Brain microvascular endothelial cell (primary cell): Measurements from ENCODE around the gene LTBP1.
A peak's percentile ranks its signal among the peaks of the same experiment; 100 is the strongest.

Source experiments
- DNase-seq: peaks from one replicate; pipeline ENCODE4 v3.0.0-alpha.2; 2020
- H3K27ac ChIP-seq: fragments of 250-450 bp; sonication (Bioruptor Pico); 2 replicates; pipeline ENCODE4 v1.5.1; 2020; ENCODE audit warnings: mild to moderate bottlenecking, moderate library complexity
- H3K27me3 ChIP-seq: fragments of 250-450 bp; sonication (Bioruptor Pico); replicated peaks from 2 replicates; pipeline ENCODE4 v1.5.1; 2020; ENCODE audit warnings: mild to moderate bottlenecking
- H3K36me3 ChIP-seq: fragments of 250-450 bp; sonication (Bioruptor Pico); replicated peaks from 2 replicates; pipeline ENCODE4 v1.5.1; 2020; ENCODE audit warnings: mild to moderate bottlenecking
- H3K4me3 ChIP-seq: 2 replicates; pipeline ENCODE4 v1.5.1; 2011; ENCODE audit warnings: low read depth, mild to moderate bottlenecking, control low read depth, low read length, moderate library complexity
- in situ Hi-C: cut with HindIII; loops from 2 replicates; pipeline ENCODE4 v1.10.0; 2017; ENCODE audit warnings: low sequenced_read_pairs, low pct_ligation_motif_present
- TF ChIP-seq, protein P1 (sequence below): IDR thresholded peaks from 2 replicates; pipeline ENCODE4 v1.5.1; 2011; ENCODE audit warnings: low read depth, mild to moderate bottlenecking, moderate library complexity, low read length, control low read depth, inconsistent platforms; ENCODE audit errors: missing control alignments

The LTBP1 gene

GRCh38 chr2:32931519-32931918 lies 15.2 kb upstream of the LTBP1 start:
- no peak for DNase-seq
- no peak overlapping the region for H3K27ac ChIP-seq
- H3K36me3 ChIP-seq, result no peaks in the 10 kb centered on the region
- in situ Hi-C loops, result no loop called here
- TF ChIP-seq, protein P1, sequence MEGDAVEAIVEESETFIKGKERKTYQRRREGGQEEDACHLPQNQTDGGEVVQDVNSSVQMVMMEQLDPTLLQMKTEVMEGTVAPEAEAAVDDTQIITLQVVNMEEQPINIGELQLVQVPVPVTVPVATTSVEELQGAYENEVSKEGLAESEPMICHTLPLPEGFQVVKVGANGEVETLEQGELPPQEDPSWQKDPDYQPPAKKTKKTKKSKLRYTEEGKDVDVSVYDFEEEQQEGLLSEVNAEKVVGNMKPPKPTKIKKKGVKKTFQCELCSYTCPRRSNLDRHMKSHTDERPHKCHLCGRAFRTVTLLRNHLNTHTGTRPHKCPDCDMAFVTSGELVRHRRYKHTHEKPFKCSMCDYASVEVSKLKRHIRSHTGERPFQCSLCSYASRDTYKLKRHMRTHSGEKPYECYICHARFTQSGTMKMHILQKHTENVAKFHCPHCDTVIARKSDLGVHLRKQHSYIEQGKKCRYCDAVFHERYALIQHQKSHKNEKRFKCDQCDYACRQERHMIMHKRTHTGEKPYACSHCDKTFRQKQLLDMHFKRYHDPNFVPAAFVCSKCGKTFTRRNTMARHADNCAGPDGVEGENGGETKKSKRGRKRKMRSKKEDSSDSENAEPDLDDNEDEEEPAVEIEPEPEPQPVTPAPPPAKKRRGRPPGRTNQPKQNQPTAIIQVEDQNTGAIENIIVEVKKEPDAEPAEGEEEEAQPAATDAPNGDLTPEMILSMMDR, result no peak
- H3K4me3 ChIP-seq, result no peak overlapping the region
- no peaks in the 10 kb centered on the region for H3K27me3 ChIP-seq

GRCh38 chr2:32931945-32932709 lies 14.6 kb upstream of the LTBP1 start:
- no peaks in the 10 kb centered on the region for H3K36me3 ChIP-seq
- TF ChIP-seq, protein P1, result no peak
- no peak overlapping the region for H3K4me3 ChIP-seq
- H3K27me3 ChIP-seq, result no peaks in the 10 kb centered on the region
- H3K27ac ChIP-seq, result no peak overlapping the region
- in situ Hi-C loops, result no loop called here
- no peak for DNase-seq

DNA sequence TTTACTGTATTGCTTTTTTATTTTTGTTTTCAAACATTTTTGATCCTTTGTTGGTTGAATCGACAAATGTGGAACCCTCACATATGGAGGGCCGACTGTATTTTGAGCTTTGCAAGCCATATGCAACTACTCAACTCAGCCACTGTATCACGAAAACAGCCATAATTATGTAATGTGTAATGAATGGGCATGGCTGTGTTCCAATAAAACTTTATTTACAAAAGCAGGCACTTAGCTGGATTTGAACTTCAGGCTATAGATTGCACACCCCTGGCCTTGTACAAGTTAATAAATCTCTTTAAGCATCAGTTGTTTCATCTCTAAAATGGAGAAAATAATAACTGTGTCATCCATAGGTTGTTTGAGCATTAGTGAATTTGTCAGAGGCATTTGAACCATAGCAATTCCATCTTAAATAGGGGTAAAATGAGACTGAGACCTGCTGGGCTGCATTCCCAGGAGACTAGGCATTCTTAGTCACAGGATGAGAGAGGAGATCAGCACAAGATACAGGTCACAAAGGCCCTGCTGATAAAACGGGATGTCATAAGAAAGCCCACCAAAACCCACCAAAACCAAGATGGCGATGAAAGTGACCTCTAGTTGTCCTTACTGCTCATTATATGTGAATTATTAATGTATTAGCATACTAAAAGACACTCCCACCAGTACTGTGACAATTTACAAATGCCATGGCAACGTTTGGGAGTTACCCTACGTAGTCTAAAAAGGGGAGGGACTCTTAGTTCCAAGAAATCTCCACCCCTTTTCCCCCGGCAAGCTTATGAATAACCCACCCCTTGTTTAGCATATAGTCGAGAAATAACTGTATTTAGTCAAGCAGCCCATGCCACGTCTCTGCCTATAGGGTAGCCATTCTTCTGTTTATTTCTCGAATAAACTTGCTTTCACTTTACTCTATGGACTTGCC lies 13.7 kb upstream of the LTBP1 start:
- H3K36me3 ChIP-seq, result no peaks in the 10 kb centered on the region
- no peak overlapping the region for H3K27ac ChIP-seq
- H3K4me3 ChIP-seq, result no peak overlapping the region
- TF ChIP-seq, protein P1, result no peak
- H3K27me3 ChIP-seq, result no peaks in the 10 kb centered on the region
- in situ Hi-C loops, result no loop called here
- no peak for DNase-seq

GRCh38 chr2:32933756-32934095 lies 13.0 kb upstream of the LTBP1 start:
- Histone ChIP-seq H3K27me3 (no peaks in the 10 kb centered on the region), H3K36me3 (no peaks in the 10 kb centered on the region), H3K4me3 (no peak overlapping the region), H3K27ac (no peak overlapping the region)
- TF ChIP-seq, protein P1, result no peak
- DNase-seq, result no peak
- in situ Hi-C loops, result no loop called here

- no peaks in the 10 kb centered on the region for H3K27me3 ChIP-seq
- TF ChIP-seq, protein P1, result no peak
- no peak overlapping the region for H3K4me3 ChIP-seq
- DNase-seq, result peak; percentile 3
- H3K27ac ChIP-seq, result no peak overlapping the region
- no peaks in the 10 kb centered on the region for H3K36me3 ChIP-seq
- in situ Hi-C loops, result no loop called here
Observed at GRCh38 chr2:32937602-32938448, 8.9 kb upstream of the LTBP1 start.
